K562 (cell line): ENCODE results near the gene FAM241B. TPM values are rescaled to one million over a fixed set of nuclear protein-coding genes. Genes with fewer than 3 reads are reported as not detected.
A peak's percentile ranks its signal among the peaks of the same experiment; 100 is the strongest.

Source experiments
- ATAC-seq: fragments of 200-7000 bp; cut with Tn5 transposase; 3 replicates; pipeline ENCODE4 v1.9.1; 2020; ENCODE audit warnings: moderate library complexity
- BruUV-seq: library from RNA; stranded (reverse); fragments of 400-500 nt; replicated peaks from 2 replicates; lab custom pipeline; 2021; lab: Mats Ljungman, UMichigan
- CTCF ChIA-PET: fragments of 300-600 bp; formaldehyde crosslinking; extraction: SDS; loops from one replicate; lab custom pipeline; 2021; ENCODE audit warnings: low intra/inter-chr PET ratio; lab: Yijun Ruan, JAX
- POLR2A ChIA-PET: fragments of 300-600, 350-650 bp; sonication (Branson Sonifier 250); formaldehyde crosslinking; extraction: SDS; loops from one replicate; lab custom pipeline; 2021; ENCODE audit warnings: antibody characterized with exemption, inconsistent platforms; lab: Yijun Ruan, JAX
- DNase-seq, 4 experiments: peaks; one replicate each; pipeline versions ENCODE4 v3.0.0 to v3.0.0-alpha.2; 2011 to 2018; ENCODE audit warnings: low spot score in 3 of 4, mixed read lengths in 3 of 4; ENCODE audit errors: extremely low read depth in 1 of 4
- FAIRE-seq: peaks from 2 replicates; lab custom pipeline; 2011; peaks lifted over from hg19 to GRCh38; lab: Jason Lieb, UNC
- H2AFZ ChIP-seq: 2 replicates; pipeline ENCODE4 v1.6.0; 2011; ENCODE audit warnings: low read depth, low read length, control low read depth, inconsistent platforms
- H3K27ac ChIP-seq: fragments of 200-600 bp; 3 replicates; pipeline ENCODE4 v1.8.0; 2011; ENCODE audit warnings: low read depth, mild to moderate bottlenecking, control low read depth, inconsistent platforms, low read length, moderate library complexity, mixed read lengths; ENCODE audit errors: extremely low read depth
- H3K27me3 ChIP-seq, 2 experiments: fragments of 300-600 bp in 1 of 2; 2 replicates in 1 of 2; 3 replicates in 1 of 2; pipeline versions ENCODE4 v1.6.0 to v1.8.0; 2011; ENCODE audit warnings: inconsistent platforms in 2 of 2, low read length in 2 of 2, mild to moderate bottlenecking in 1 of 2, mixed read lengths in 1 of 2, moderate library complexity in 1 of 2; ENCODE audit not compliant: control insufficient read depth in 2 of 2, insufficient read depth in 2 of 2
- H3K36me3 ChIP-seq: fragments of 300-600 bp; 3 replicates; pipeline ENCODE4 v1.8.0; 2011; ENCODE audit warnings: mild to moderate bottlenecking, low read length, inconsistent platforms; ENCODE audit not compliant: control insufficient read depth, insufficient read depth
- H3K4me1 ChIP-seq, 2 experiments: fragments of 200-600 bp in 1 of 2; replicated peaks in 1 of 2; 2 replicates in 1 of 2; 3 replicates in 1 of 2; pipeline versions ENCODE4 v1.5.1 to v1.8.0; 2011; ENCODE audit warnings: inconsistent platforms in 2 of 2, low read length in 2 of 2, mild to moderate bottlenecking in 1 of 2, mixed read lengths in 1 of 2, moderate library complexity in 1 of 2; ENCODE audit not compliant: control insufficient read depth in 2 of 2, insufficient read depth in 2 of 2
- H3K4me2 ChIP-seq: 2 replicates; pipeline ENCODE4 v1.6.1; 2011; ENCODE audit warnings: low read length, control low read depth, inconsistent platforms, mixed read lengths; ENCODE audit not compliant: insufficient read depth
- H3K4me3 ChIP-seq: fragments of 200-600 bp; sonication (generic), shearing (Covaris generic); 2 replicates; pipeline ENCODE4 v1.5.1; 2016; ENCODE audit warnings: control low read depth, inconsistent platforms
- H3K79me2 ChIP-seq: fragments of 200-600 bp; 3 replicates; pipeline ENCODE4 v1.8.0; 2011; ENCODE audit warnings: low read length, inconsistent platforms; ENCODE audit not compliant: control insufficient read depth, insufficient read depth
- H3K9ac ChIP-seq, 2 experiments: 2 replicates each; pipeline versions ENCODE4 v1.6.0 to v1.6.1; 2011; ENCODE audit warnings: low read depth in 2 of 2, low read length in 2 of 2, control low read depth in 1 of 2, inconsistent platforms in 1 of 2, mild to moderate bottlenecking in 1 of 2, mixed read lengths in 1 of 2; ENCODE audit not compliant: insufficient read depth in 1 of 2
- H3K9me1 ChIP-seq: one replicate; pipeline ENCODE4 v1.6.0; 2011; ENCODE audit warnings: inconsistent platforms, mild to moderate bottlenecking, low read length, moderate library complexity; ENCODE audit not compliant: control insufficient read depth, insufficient read depth
- H3K9me3 ChIP-seq: replicated peaks from 2 replicates; pipeline ENCODE4 v1.5.1; 2011; ENCODE audit warnings: low read depth, low read length, inconsistent platforms; ENCODE audit not compliant: control insufficient read depth, insufficient read depth
- H4K20me1 ChIP-seq: replicated peaks from 2 replicates; pipeline ENCODE4 v1.6.1; 2011; ENCODE audit warnings: low read length, inconsistent platforms, mixed read lengths; ENCODE audit not compliant: control insufficient read depth, insufficient read depth
- CEBPB ChIP-seq: fragments of 450-650 bp; IDR thresholded peaks from 2 replicates; pipeline ENCODE4 v1.6.1; 2016; ENCODE audit warnings: missing genetic modification characterization, missing compliant biosample characterization
- PHB ChIP-seq: fragments of 250-450 bp; sonication (Bioruptor Pico); IDR thresholded peaks from 2 replicates; pipeline ENCODE4 v1.5.0; 2021
- RBM15 ChIP-seq: fragments of 200-400 bp; formaldehyde crosslinking; IDR thresholded peaks from 2 replicates; pipeline ENCODE4 v1.6.1; 2018; ENCODE audit warnings: mild to moderate bottlenecking, low read length, moderate library complexity; ENCODE audit not compliant: insufficient read depth
- ZFP1 ChIP-seq: fragments of 450-650 bp; formaldehyde crosslinking; IDR thresholded peaks from 2 replicates; pipeline ENCODE4 v1.4.0; 2020; ENCODE audit warnings: mild to moderate bottlenecking, mixed read lengths
- ZNF239 ChIP-seq: fragments of 250-450 bp; sonication (Bioruptor Pico); IDR thresholded peaks from 2 replicates; pipeline ENCODE4 v1.4.0; 2020; ENCODE audit warnings: mild to moderate bottlenecking
- ZNF717 ChIP-seq: fragments of 250-450 bp; sonication (Bioruptor Pico); IDR thresholded peaks from 2 replicates; pipeline ENCODE4 v1.5.0; 2021
- WGBS: fragments of 100-300 bp; shearing (Covaris generic); methylation state at CpG from one replicate; pipeline ENCODE4 v1.1.6; 2016; ENCODE audit warnings: low coverage, mixed read lengths; ENCODE audit not compliant: insufficient coverage; ENCODE audit errors: missing lambda C conversion rate; 5-methylcytosine and 5-hydroxymethylcytosine counted together
- in situ Hi-C: fragments of 300-500 bp; cut with MboI; formaldehyde crosslinking; loops from 4 replicates; pipeline ENCODE4 v1.15.0; 2018; ENCODE audit warnings: inconsistent platforms, mixed read lengths
- intact Hi-C: fragments of 100-400 bp; cut with micrococcal nuclease; formaldehyde crosslinking; loops from 2 replicates; pipeline ENCODE4 v1.14.2; 2022
- polyA plus RNA-seq, 8 experiments: library from polyadenylated mRNA; depleted of rRNA in 4 of 8; stranded (reverse) in 5 of 8; unstranded in 3 of 8; fragments of >200 nt; fragmentation: Nextera tagmentation in 2 of 8; fragmentation: Illumina TruSeq in 1 of 8; extraction: Ambion mirVana in 2 of 8; extraction: Trizol in 1 of 8; gene quantifications; 2 replicates each; pipeline versions ENCODE4 v1.2.1 to v1.2.3, GENCODE V29; 2011 to 2014; ENCODE audit warnings: inconsistent platforms in 1 of 8, missing spikeins in 1 of 8
- total RNA-seq, 7 experiments: library from RNA; depleted of rRNA in 6 of 7; stranded (reverse); fragments of >200 nt in 6 of 7; fragmentation: Illumina TruSeq in 2 of 7; extraction: Trizol in 2 of 7; gene quantifications; 2 replicates each; pipeline versions ENCODE4 v1.2.1 to v1.2.3, GENCODE V29; 2011 to 2021; ENCODE audit warnings: low replicate concordance in 1 of 7
- TF ChIP-seq, protein P1 (sequence below), 2 experiments: fragments of 200-800 bp in 1 of 2; sonication (Bioruptor generic) in 1 of 2; sonication (generic) in 1 of 2; formaldehyde crosslinking in 1 of 2; IDR thresholded peaks in 1 of 2; conservative IDR thresholded peaks in 1 of 2; 2 replicates each; pipeline versions ENCODE4 v1.5.0 to v1.6.1; 2016 to 2020; ENCODE audit warnings: missing compliant biosample characterization in 1 of 2, missing genetic modification characterization in 1 of 2, missing genetic modification reagents in 1 of 2

The FAM241B gene
- total and polyA plus RNA-seq, 9 of the 15 experiments (the other 6 are each of a cell fraction or from before 2014, with no cell fraction given) = 1.9 to 11.1 (median 3.0) TPM

DNA sequence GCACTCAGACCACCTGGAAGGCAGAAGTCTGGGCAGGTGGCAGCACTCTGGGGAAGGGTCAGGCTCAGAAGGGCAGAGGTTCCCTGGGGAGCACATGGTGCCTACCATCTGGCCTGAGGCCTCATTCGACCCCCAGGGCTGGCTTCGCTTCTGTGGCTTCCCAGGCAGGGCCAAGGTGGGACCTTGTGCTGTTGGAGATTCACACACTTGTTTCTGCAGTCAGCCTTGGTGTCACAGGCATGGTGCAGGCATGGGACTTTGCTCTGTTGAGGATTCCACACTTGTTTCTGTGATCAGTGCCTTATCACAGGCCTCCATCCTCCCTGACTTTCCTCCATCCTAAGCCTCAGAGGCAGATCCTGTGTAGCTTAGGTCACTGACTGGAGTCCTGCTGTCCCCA, 11.3 kb upstream of the FAM241B start (continued):
- no peak for TF ChIP-seq RBM15

DNA sequence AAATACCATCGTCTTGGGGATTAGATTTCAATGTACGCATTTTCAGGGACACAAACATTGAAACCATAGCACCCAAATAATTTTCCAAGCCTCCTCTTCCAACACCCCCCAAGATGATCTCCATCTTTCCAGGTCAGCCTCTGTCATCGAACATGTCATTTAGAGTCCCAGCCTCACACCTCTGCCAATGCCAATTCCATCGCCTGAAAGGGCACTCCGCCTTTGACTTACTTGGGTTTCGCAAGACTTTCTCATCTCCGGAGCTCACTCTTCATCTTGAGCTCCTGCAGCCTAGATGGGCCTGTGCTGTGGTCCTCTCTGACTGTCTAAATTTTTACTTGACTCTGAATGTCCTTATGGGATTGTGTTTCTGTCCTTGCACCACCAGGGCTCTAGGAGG, 10.4 kb upstream of the FAM241B start:
- H3K27me3 ChIP-seq = peaks cover 0 to 31% of the 10 kb centered on the region in 2 experiments; a peak in 3 of 5 replicates
- no peaks in the 10 kb centered on the region for H3K36me3 ChIP-seq
- no peak overlapping the region for H3K4me3 ChIP-seq
- TF ChIP-seq ZNF717 (no peak), ZFP1 (CRISPR knock-in tag) (no peak), ZNF239 (no peak), CEBPB (tag) (0 out of 2 replicates have a peak, but pooled peaks have one; percentile 23)
- no peaks in the 10 kb centered on the region for H3K9me3 ChIP-seq
- WGBS = under 1% methylated on average over 7 of the region's 7 CpGs
- H3K79me2 ChIP-seq = no peaks in the 10 kb centered on the region
- H4K20me1 ChIP-seq = no peaks in the 10 kb centered on the region
- no peak for DNase-seq
- intact Hi-C loops = no loop called here
- ATAC-seq = no peak
- H3K9me1 ChIP-seq = no peaks in the 10 kb centered on the region
- in situ Hi-C loops = no loop called here
- BruUV-seq = no TSS peak
- no peak overlapping the region for H3K9ac ChIP-seq
- FAIRE-seq = no peak
- H2AFZ ChIP-seq = no peak overlapping the region
- POLR2A ChIA-PET = interaction anchor here (0.6 to 1.1 kb wide), 6 partner anchors 10 to 1729 kb away, joined by 3 to 4 read pairs (median 3); no protein-coding TSS in a partner anchor
- H3K4me1 ChIP-seq = no peaks in the 10 kb centered on the region
- H3K27ac ChIP-seq = no peak overlapping the region
- no peak overlapping the region for H3K4me2 ChIP-seq
- CTCF ChIA-PET = no interaction called here

DNA sequence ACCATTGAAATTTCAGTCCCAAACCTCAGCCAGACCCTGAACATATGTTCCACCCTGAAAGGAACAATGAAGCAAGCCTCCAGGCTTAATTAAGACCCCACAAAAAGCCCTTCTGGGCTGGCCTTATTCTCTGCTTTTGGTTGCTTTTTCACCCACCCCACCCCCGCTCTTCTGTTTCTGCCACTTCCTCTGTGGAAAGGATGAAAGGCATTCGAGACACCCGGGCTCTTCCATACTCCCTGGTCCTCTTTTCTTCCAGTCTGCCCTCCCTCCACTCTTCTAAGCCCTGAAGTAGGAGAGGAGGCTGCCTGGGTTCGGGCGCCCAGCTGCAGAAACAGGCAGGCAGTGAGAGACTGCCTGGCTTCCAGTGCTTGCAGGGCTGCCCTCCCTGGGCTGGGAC, 9.4 kb upstream of the FAM241B start:
- Histone ChIP-seq H3K9me1 (no peaks in the 10 kb centered on the region), H2AFZ (no peak overlapping the region), H3K4me2 (no peak overlapping the region), H3K27ac (no peak overlapping the region), H3K9ac (no peak overlapping the region), H3K79me2 (no peaks in the 10 kb centered on the region), H3K9me3 (no peaks in the 10 kb centered on the region), H3K4me1 (no peaks in the 10 kb centered on the region), H3K27me3 (peaks cover 0 to 27% of the 10 kb centered on the region in 2 experiments; a peak in 3 of 5 replicates), H4K20me1 (no peaks in the 10 kb centered on the region), H3K36me3 (no peaks in the 10 kb centered on the region), H3K4me3 (no peak overlapping the region)
- POLR2A ChIA-PET = no interaction called here
- DNase-seq (no peak), FAIRE-seq (no peak), ATAC-seq (no peak)
- in situ Hi-C loops (no loop called here), intact Hi-C loops (no loop called here)
- no TSS peak for BruUV-seq
- 0% methylated on average over 5 of the region's 5 CpGs for WGBS
- CTCF ChIA-PET = no interaction called here
- TF ChIP-seq, protein P1, sequence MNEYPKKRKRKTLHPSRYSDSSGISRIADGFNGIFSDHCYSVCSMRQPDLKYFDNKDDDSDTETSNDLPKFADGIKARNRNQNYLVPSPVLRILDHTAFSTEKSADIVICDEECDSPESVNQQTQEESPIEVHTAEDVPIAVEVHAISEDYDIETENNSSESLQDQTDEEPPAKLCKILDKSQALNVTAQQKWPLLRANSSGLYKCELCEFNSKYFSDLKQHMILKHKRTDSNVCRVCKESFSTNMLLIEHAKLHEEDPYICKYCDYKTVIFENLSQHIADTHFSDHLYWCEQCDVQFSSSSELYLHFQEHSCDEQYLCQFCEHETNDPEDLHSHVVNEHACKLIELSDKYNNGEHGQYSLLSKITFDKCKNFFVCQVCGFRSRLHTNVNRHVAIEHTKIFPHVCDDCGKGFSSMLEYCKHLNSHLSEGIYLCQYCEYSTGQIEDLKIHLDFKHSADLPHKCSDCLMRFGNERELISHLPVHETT (CRISPR knock-in tag; conservative IDR thresholded peaks at IDR 0.05 in 1 of 2, IDR thresholded peaks at IDR 0.05 in 1 of 2) = no peak
- no peak for TF ChIP-seq PHB (CRISPR knock-in tag)
